Measurements from ENCODE around the gene ITIH5. TPM values are rescaled to one million over a fixed set of nuclear protein-coding genes. Genes with fewer than 3 reads are reported as not detected.

The ITIH5 gene
- polyA plus RNA-seq, 4 donors, result 11.3 to 26.5 (median 20.7) TPM

DNA sequence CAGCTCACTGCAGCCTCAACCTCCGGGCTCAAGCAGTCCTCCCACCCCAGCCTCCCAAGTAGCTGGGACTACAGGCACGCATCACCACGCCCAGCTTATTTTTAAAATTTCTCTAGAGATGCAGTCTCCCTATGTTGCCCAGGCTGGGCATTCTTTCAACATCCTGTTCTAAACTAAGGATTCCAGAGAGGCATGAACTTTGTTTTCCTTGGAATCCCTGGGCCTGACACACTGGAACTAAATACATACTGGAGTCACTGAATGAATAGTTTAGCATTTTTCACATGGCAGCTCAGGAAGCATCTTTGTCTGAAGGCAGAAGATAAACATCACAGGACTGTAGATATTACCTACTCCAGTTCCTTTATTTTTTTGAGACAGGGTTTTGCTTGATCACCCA, 108.7 kb downstream of the ITIH5 start:
- no peak for DNase-seq (ENCODE audit: low read depth in 4 of 4, low spot score in 3 of 4)

DNA sequence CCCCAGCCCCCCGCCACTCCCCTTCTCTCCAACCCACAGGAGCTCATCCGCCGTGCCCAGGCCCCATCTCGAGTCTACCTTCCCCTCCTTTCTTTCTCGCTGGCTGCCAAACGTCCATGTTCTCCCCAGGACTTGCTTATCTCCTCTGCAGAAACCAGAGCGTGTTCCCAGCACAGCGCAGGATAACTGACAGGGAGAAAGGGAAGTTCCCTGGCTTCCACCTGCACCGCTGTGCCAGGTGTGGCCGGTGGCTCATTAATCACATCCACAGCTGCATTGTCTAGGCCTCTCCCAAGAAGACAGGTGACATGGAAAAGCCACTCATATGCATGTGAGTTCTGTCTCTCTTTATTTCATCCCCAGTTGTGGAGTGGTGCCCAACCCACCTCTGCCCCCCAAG, 113.2 kb downstream of the ITIH5 start:
- DNase-seq (ENCODE audit: low read depth in 4 of 4, low spot score in 3 of 4), result no peak

DNA sequence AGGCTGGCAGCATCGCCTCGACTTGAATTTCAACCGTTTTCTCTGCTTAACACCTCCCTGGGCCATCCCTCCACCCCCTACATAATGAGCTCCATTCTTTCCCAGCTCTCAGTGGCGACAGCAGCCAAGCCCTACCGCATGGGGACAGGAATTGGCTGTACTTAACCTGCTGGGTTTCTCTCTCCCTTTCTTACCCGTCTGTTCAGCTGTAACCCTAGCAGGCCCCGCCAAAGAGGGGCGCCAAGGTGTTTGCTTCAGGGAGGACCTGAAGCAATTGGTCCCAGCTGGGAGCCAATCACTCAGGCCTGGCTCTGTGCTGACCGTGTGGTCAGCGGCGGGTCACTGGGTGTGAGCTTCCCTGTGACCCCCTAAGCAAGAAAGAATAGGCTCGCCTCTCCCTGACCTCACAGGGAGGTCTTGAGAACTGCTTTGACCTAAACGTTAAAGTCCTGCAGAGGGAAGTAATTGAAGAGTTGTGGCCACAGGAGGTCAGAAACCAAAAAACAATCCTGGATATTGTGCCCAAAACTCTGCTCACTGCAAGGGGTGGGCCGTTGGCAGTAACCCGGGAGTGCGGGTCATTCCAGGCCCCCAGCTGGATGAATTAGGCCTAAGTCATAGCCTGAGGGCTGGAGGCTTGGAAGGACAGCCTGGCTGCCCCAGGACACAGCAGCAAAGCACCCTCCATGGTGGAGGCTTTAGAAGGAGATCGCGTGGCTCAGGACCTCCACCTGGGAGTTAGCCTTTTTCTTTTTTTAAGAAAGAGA, 114.6 kb downstream of the ITIH5 start:
- no peak for DNase-seq (ENCODE audit: low read depth in 4 of 4, low spot score in 3 of 4)

DNA sequence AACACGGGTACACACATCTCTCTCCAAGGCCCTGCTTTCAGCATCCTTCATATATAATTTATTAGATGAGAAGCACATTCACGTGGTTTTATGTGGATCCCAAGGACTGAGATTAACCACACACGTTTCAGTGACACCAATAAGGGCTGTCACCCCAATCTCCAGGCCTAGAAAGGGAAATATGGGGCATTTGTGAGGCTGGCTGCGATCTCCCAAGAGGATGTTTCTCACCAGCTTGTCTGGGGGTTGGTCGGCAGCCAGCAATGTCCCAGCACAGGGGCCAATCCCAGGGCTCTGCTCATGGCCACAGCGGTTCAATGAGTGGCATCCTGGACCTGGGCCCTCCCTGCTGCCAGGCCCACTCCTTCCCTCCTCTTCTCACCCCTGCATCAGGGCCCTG, 115.5 kb downstream of the ITIH5 start:
- no peak for DNase-seq (ENCODE audit: low read depth in 4 of 4, low spot score in 3 of 4)

DNA sequence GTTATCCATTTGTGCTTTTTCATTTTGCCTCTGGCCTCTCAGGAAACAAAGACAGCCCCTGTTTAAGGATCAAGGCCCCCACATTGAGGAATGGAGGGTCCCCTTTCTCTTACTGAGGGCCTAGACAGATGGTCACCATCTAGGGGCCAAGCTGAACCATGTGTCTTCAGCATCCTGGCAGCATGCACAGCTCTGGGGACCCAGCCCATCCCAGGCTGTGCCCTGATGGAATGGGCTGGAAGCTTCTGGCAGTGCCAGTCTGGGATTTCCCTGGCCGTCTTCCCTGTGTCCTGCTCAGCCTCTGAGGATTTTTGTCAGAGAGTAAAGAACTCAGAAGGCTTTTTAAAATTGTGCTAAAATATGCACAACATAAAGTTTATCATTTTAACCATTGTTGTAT, 116.8 kb downstream of the ITIH5 start:
- no peak for DNase-seq (ENCODE audit: low read depth in 4 of 4, low spot score in 3 of 4)

DNA sequence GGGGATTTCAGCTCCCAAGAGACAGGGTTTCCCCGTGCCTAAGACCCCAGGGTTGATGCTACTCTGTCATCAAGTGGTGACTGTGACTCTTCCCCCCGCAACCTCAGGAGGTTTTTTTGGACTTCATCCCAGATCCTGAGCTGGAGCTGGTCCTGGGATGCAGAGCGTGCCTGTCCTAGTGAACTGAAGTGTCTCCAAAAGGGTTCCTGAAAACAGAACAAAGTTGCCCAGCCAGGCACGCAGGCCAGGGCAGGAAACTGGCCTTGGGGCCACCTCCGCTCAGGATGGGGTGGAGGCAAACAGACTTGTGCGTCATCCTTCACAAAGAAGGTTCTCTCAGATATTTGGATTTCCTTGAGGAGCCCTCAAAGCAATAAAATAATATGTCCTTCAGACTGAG, 118.9 kb downstream of the ITIH5 start:
- DNase-seq (ENCODE audit: low read depth in 4 of 4, low spot score in 3 of 4), result no peak

DNA sequence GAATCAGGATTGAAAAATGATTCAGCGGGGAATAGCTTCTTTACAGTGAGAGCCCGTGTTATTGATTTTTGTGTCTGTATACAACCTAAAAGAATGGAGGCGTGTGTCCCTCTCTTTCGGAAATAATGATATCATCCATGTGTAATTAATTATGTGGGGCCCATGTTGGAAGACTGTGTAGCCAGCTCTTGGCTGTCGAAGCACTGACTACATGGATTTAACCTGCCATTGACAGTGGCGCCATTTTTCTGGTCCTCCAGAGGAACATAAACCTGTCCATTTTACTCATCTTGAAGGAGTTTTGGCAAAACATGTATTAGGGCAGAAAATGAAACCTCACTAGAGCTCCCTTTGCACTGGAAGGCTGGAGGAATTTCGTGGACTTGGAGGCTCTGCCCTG, 119.6 kb downstream of the ITIH5 start:
- DNase-seq (ENCODE audit: low read depth in 4 of 4, low spot score in 3 of 4), result no peak

DNA sequence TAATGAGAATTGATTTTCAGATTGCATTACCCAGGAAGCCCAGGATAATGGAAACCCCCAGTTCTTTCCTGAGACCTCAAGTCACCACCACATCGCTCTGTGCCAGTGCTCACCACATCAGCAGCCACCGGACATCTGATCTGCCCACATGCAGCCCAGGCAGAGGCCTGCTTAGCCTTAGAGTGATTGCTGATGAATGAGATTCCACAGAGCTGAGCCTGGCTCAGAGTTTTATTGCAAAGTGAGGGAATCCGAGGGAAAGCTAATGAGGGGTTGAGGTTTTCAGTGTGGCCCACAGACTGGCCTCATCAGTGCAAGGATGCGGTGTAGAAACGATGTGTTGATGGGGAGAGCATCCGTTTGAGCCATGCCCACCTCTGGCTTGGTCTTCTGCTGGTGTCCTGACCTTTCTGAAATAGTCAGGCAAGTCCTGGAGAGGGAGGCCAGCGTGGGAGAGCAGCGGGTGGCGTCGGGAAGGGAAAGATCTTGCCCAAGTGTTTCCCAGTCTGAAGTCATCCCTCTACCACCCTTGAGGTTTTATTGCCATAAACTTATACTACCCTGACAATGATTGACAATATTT, 120.3 kb downstream of the ITIH5 start:
- no peak for DNase-seq (ENCODE audit: low read depth in 4 of 4, low spot score in 3 of 4)

DNA sequence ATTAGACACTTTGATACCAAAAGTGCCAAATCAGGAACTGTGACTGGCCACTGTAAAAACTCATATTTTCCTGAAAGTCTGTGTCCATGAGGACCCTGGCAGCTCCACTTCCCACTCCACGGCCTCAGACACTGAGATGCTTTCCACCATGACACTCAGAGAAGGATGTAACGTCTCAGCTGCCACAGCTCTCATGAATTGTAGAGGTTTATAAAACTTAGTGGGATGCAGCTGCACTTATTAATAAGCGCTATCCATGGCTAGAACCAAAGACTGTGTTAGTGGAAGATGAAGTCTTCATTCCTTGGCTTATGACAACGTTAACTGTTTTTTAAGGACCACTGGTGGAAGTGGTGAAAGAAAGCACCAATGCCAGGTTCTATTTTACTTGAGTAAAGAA, 121.0 kb downstream of the ITIH5 start:
- DNase-seq (ENCODE audit: low read depth in 4 of 4, low spot score in 3 of 4), result no peak

DNA sequence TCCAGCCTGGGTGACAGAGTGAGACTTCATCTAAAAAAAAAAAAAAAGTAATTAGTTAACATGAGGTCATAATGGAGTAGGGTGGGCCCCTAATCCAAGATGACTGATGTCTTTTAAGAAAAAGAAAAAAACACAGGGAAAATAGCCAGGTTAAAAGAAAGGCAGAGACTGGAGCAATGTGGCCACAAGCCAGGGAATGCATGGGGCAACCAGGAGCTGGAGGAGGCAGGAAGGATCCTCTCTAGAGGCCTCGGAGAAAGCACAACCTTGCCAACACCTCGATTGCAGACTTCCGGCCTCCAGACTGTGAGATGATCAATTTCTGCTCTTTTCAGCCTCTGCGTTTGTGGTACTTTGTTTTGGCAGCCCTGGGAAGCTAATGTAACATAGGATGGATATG, 121.5 kb downstream of the ITIH5 start:
- no peak for DNase-seq (ENCODE audit: low read depth in 4 of 4, low spot score in 3 of 4)

DNA sequence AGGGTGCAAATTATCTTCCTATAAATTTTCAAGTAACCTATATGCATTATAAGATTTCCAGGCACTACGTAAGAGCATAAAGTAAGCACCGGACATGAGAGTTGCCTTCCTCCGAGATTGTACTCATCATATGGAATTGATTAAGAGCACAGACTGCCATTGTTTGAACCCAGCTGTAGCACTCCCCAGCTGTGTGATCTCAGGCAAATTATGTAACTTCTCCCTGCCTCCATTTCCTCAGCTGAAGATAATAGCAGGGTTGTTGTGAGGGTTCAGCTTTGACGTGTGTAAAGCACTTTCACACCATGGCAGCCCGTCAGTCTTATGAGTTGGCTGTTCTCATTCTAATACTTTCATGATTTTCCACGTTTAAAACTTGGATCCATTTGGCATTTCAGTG, 122.6 kb downstream of the ITIH5 start:
- DNase-seq (ENCODE audit: low read depth in 4 of 4, low spot score in 3 of 4), result no peak

DNA sequence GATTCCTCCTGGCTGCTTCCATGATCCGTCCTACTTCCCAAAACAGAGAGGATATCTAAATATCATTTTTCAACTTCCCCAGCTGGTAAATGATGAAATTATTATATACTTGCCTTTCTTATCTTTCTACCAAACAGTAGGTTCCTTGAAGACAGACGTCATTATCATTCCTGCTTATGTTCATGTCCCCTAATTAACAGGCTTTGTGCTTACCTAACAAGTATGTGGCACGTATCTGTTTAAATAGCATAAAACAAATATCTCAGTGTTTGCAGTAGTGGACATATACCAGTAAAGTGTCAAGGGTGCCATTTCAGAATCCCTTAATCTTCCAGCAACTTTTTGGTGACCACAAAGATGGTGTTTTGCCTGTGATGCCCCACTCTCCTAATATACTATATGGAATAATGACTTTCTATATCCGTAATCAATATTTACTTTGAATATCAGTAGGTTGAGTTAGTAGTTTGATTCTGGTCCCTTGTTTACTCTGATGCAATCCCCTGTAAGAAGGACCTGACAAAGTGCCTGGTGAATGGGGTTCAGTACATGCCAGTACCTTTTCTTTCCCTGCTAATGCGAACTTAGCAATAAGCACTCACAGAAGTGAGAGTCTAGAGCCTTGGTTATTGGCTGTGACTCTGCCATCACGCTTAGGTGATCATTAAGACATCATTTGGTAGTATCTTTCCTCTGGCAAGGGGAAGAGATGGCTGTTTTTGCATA, 124.4 kb downstream of the ITIH5 start:
- no peak for DNase-seq (ENCODE audit: low read depth in 4 of 4, low spot score in 3 of 4)

DNA sequence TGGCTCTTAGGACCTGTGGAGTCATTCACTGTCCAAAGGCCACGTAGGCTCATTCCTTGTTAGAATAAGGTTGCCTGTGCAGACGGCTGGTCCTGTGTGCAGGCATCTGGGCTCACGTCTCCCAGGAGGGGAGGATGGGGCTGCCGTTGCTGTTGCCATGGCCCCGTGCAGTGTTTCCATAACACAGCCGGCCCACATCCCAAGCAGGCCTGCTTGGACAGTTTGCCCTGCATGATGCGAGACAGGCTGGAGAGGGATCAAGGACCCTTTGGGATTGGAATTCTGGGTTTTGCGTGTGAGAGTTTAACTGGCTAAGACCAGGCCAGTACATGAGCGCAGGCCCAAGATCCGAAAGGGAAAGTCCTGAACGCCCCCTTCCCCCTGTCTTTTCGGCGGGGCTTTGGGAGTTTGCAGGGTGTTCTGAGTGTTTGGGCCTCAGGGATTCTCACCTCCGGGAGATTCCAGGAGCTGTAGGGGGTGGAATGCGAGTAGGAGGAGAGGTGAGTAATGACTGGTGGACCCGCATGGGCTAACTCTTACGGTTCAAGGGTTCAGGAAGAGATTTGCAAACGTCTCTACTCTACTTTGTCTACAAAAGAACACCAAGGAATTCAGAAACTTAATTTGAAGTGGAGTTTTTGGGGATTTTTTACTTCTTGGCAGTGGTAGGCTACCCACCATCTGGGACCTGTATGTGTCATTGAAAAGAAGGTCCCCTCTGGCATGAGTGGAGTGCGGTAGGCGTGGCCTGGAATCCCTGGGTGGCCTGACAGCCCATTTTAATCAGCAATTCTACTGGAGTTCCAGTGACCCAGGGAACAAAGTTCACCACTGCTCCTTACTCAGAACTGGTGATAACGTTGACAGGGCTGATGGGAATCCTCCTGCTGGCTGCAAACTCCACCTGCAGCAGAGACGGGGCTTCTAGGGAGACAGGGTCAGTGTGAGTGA, 125.4 kb downstream of the ITIH5 start:
- DNase-seq (ENCODE audit: low read depth in 4 of 4, low spot score in 3 of 4), result no peak

DNA sequence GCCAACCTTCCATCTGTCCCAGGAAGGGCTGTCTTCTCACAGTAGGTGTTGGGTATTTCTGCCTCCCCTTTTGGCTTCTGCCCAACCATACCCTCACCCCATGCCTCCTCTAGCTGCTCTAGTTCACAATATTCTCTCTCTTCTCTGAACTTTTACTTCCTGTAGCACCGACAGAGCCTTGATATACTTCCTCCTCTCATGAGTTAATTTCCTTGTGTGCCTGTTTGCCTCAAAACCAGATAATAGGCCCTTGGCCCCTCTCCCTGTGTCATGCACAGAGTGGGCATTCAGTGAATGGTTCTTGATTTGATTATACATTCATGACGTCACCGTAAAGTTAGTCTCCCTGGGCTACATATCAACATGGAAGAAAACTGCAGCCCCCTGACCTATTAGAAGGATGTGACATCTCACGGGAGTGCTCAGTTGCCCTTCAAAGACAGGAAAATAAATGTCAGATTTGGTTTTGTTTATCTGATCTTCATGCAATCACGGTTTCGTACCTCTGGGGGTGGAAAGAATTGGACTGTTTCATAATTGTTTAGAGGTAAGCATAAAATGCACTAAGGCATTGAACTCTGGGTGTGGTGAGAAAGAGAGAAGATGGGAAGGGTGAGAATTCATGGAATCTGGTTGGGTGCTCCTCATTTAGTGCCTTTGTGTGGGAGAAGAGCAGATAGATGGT, 127.7 kb downstream of the ITIH5 start:
- DNase-seq (ENCODE audit: low read depth in 4 of 4, low spot score in 3 of 4), result no peak

DNA sequence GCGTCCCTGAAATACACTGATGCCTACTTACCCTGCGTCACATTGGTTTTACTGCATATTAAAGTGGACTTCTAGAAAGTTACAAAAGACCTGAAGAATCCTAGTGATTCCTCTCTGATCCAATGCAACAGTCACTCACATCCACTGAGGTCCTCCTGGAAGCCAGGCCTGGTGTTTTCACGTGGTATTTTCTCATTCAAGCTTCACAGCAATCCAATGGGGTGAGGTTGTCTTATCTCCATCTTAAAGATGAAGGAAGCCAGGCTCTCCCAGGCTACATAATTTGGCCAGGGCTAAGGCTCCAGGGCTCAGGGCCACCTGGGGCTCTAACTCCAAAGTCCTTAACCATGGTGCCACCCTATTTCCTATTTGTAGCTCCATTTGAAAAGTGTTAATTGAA, 129.6 kb downstream of the ITIH5 start:
- no peak for DNase-seq (ENCODE audit: low read depth in 4 of 4, low spot score in 3 of 4)

DNA sequence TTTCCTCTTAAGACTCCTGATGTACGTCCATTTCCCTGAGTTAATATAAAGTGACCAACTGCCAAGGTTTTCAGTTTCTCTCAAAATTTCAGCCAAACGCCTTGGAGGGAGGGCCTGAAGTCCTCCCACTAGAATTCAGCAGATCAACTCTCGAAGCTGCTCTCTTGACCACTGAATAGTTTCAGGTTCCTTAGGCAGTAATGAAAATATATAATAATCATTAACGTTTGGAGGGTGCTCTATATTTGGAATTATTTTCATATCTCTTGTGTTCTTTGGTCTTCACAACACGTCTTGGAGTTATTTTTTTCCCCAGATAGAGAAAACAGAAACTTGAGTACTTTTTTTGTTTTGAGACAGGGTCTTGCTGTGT, 132.3 kb downstream of the ITIH5 start:
- DNase-seq (ENCODE audit: low read depth in 4 of 4, low spot score in 3 of 4), result no peak

DNA sequence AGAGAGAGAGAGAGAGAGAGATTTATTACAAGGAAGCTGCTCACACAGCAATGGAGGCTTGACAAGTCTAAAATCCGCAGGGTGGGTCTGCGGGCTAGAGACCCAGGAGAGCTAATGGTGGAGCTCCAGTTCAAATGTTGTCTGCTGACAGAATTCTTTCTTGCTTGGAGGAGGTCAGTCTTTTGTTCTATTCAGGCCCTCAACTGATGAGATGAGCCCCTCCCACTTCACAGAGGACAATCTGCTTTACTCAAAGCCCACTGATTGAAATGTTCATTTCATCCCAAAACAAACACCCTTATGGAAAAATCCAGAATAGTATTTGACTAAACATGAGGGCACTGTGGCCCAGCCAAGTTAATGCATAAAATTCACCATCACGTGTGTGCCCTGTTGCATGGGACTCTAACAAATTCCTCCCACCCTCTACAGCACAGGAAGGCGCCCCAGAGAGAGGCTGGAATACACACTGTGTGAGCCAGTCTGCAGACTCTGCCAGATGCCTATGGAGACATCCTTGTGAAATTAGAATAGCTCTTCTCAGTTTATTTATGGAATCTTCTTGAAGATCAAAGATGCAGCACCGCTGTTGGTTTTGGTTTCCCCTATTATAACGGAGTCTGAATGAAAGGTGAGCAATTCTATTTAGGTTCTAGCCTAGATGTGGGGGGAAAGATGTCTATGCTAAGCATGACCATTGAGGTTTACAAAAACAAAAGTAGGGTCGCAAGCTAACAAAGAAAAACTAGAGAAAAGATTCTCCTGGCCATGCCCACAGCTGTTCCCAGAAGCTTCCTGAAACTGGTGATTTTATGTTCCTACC, 132.9 kb downstream of the ITIH5 start:
- no peak for DNase-seq (ENCODE audit: low read depth in 4 of 4, low spot score in 3 of 4)

DNA sequence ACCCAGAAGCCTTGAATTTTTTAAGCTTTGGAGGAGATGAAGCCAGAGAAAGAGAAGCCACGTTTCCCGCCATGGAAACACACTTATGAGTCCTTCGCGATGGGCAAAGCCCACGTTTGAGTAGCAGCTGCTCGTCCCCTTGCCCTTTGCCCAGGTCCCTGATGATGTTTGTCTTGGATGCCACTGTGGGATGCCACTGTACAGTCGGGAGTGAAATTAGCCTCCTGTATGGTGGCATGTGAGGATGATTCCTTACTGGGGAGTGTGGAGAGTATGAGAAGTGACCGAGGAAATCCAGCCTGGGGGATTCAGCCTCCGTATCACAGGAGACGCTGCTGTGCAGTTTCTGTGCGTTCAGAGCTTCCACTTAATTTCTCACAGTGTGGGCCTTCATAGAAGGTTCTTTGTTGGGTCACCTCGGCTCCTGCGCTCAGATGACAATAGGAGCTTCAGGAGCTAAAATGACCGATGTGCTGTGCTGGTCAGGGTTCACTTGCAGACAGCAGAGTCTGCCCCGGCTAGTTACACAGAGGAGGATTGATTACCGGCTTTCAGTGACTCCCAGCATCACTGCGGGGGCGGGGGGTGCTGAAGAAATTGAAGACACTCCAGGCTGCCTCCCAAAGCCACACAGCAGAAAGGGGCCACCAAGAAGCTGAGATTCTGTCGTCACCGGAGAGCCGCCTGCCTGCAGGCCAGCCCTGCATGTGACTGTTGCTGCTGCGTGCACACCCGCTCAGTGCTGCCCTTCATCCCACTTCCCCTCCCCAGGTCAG, 133.9 kb downstream of the ITIH5 start:
- DNase-seq (ENCODE audit: low read depth in 4 of 4, low spot score in 3 of 4), result no peak

DNA sequence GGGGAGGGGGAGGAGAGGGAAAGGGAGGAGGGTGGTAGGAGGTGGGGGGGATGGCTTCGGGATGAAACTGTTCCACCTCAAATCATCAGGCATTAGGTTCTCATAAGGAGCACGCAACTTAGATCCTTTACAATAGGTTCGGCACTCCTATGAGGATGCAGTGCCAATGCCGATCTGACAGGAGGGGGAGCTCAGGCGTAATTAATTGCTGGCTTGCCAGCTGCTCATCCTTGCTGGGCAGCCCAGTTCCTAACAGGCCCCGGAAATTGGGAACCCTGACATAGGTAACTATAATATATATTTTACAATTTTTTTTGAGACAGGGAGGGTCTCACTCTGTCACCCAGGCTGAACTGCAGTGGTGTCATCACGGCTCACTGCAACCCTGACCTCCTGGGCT, 137.1 kb downstream of the ITIH5 start:
- DNase-seq (ENCODE audit: low read depth in 4 of 4, low spot score in 3 of 4), result no peak

Measured in left renal pelvis (tissue), 4 donors.